OCI-LY1 (cell line): ENCODE data around the gene GPRC5B.

Experiments used
- H2AFZ ChIP-seq: fragments of 200-600 bp; sonication (generic), shearing (Covaris generic); 2 replicates; pipeline ENCODE4 v1.6.0; 2014; ENCODE audit warnings: antibody characterized with exemption, mild to moderate bottlenecking, low read length
- H3F3A ChIP-seq: fragments of 200-600 bp; sonication (generic), shearing (Covaris generic); 2 replicates; pipeline ENCODE4 v1.6.0; 2014; ENCODE audit warnings: mild to moderate bottlenecking, antibody characterized with exemption, low read length, moderate library complexity; ENCODE audit not compliant: insufficient read depth
- H3K27ac ChIP-seq: fragments of 200-600 bp; sonication (generic); 2 replicates; pipeline ENCODE4 v1.5.1; 2014; ENCODE audit warnings: low read length, mixed run types, mild to moderate bottlenecking, low read depth; ENCODE audit not compliant: poor library complexity, severe bottlenecking
- H3K27me3 ChIP-seq: fragments of 200-600 bp; sonication (generic); 2 replicates; pipeline ENCODE4 v1.6.0; 2014; ENCODE audit warnings: antibody characterized with exemption, mild to moderate bottlenecking, low read length, moderate library complexity; ENCODE audit not compliant: insufficient read depth
- H3K36me3 ChIP-seq: fragments of 200-600 bp; sonication (generic); 2 replicates; pipeline ENCODE4 v1.6.1; 2014; ENCODE audit warnings: mild to moderate bottlenecking, antibody characterized with exemption, low read length, moderate library complexity, mixed read lengths; ENCODE audit not compliant: insufficient read depth
- H3K4me1 ChIP-seq: fragments of 200-600 bp; sonication (generic); 2 replicates; pipeline ENCODE4 v1.5.1; 2014; ENCODE audit warnings: mild to moderate bottlenecking, low read length, moderate library complexity; ENCODE audit not compliant: insufficient read depth, severe bottlenecking
- H3K4me2 ChIP-seq: fragments of 200-600 bp; sonication (generic), shearing (Covaris generic); 2 replicates; pipeline ENCODE4 v1.6.1; 2014; ENCODE audit warnings: low read length
- H3K4me3 ChIP-seq: fragments of 200-600 bp; sonication (generic); 2 replicates; pipeline ENCODE4 v1.5.1; 2014; ENCODE audit warnings: low read length, low read depth, mild to moderate bottlenecking, mixed read lengths; ENCODE audit not compliant: poor library complexity, severe bottlenecking
- H3K79me2 ChIP-seq: fragments of 200-600 bp; shearing (Covaris generic); 2 replicates; pipeline ENCODE4 v1.6.1; 2016; ENCODE audit warnings: mixed run types, low read length, mixed read lengths; ENCODE audit not compliant: insufficient read depth
- H3K9ac ChIP-seq: fragments of 200-600 bp; sonication (generic), shearing (Covaris generic); 2 replicates; pipeline ENCODE4 v1.6.1; 2014; ENCODE audit warnings: mild to moderate bottlenecking, low read length, mixed read lengths
- H3K9me2 ChIP-seq: fragments of 200-600 bp; sonication (generic), shearing (Covaris generic); 2 replicates; pipeline ENCODE4 v1.6.1; 2014; ENCODE audit warnings: low read depth, mild to moderate bottlenecking, low read length, mixed read lengths
- H3K9me3 ChIP-seq: fragments of 200-600 bp; shearing (Covaris generic); 2 replicates; pipeline ENCODE4 v1.6.1; 2014; ENCODE audit warnings: low read length, mixed read lengths
- H4K20me1 ChIP-seq: fragments of 200-600 bp; sonication (generic), shearing (Covaris generic); 2 replicates; pipeline ENCODE4 v1.6.0; 2016; ENCODE audit warnings: mild to moderate bottlenecking, low read length; ENCODE audit not compliant: insufficient read depth
- CTCF ChIP-seq: fragments of 200-600 bp; sonication (generic), shearing (Covaris generic); IDR thresholded peaks from 2 replicates; pipeline ENCODE4 v1.5.1; 2017; ENCODE audit warnings: mild to moderate bottlenecking, antibody characterized with exemption, low read length, moderate library complexity, mixed read lengths
- EZH2 ChIP-seq: fragments of 200-600 bp; sonication (generic), shearing (Covaris generic); IDR thresholded peaks from 2 replicates; pipeline ENCODE4 v1.8.0; 2017; ENCODE audit warnings: borderline replicate concordance, mixed run types, mild to moderate bottlenecking, antibody characterized with exemption, low read length, moderate library complexity, mixed read lengths

GPRC5B gene

DNA sequence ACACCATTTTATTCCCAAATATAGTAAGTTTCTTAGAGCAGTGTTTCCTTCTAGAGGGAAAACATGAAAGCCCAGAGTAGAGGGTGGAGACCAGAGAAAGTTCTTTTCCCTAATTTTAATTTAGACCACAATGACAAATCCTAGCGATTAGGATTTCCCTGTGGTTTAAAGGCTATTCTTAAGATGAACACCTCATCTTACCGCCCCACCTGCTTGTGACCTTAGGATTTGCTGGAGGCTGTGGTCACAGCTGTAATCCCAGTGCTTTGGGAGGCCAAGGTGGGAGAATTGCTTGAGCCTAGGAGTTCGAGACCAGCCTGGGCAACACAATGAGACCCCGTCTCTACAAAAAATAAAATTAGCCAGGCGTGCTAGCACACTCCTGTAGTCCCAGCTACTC, 51.1 kb downstream of the GPRC5B start:
- no peaks in the 10 kb centered on the region for H3K9me2 ChIP-seq
- no peaks in the 10 kb centered on the region for H3K9me3 ChIP-seq
- H3K4me3 ChIP-seq, result no peak overlapping the region
- no peak overlapping the region for H2AFZ ChIP-seq
- no peak overlapping the region for H3K27ac ChIP-seq
- H3K4me2 ChIP-seq, result no peak overlapping the region
- TF ChIP-seq EZH2 (no peak), CTCF (no peak)
- H3K36me3 ChIP-seq, result no peaks in the 10 kb centered on the region
- H4K20me1 ChIP-seq, result no peaks in the 10 kb centered on the region
- H3K9ac ChIP-seq, result no peak overlapping the region
- no peaks in the 10 kb centered on the region for H3K4me1 ChIP-seq
- no peaks in the 10 kb centered on the region for H3K27me3 ChIP-seq
- H3F3A ChIP-seq, result no peaks in the 10 kb centered on the region
- no peaks in the 10 kb centered on the region for H3K79me2 ChIP-seq

DNA sequence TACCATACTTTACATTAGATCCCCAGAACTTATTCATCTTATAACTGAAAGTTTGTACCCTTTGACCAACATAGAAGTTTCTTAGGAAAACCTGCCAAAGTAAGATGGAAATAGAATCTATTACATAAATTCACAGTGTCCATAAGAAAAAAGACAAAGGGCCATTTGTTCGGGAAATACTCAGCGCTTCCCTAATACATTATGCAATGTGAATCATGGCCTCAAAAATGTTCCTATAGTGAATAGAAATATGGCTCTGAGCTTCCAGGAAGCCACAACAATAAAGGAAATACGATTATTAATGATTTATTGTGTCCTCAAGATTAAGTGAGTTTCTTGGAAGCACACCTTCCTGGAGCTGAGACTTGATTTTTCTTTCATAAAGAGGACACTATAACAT, 51.5 kb downstream of the GPRC5B start:
- Histone ChIP-seq H3K36me3 (no peaks in the 10 kb centered on the region), H3K79me2 (no peaks in the 10 kb centered on the region), H4K20me1 (no peaks in the 10 kb centered on the region), H3K9me3 (no peaks in the 10 kb centered on the region), H3K9ac (no peak overlapping the region), H3F3A (no peaks in the 10 kb centered on the region), H3K27ac (no peak overlapping the region), H3K9me2 (no peaks in the 10 kb centered on the region), H2AFZ (no peak overlapping the region), H3K4me1 (no peaks in the 10 kb centered on the region), H3K4me2 (no peak overlapping the region), H3K27me3 (no peaks in the 10 kb centered on the region), H3K4me3 (no peak overlapping the region)
- TF ChIP-seq CTCF (no peak), EZH2 (no peak)

GRCh38 chr16:19831678-19832077, 53.0 kb downstream of the GPRC5B start:
- H3K36me3 ChIP-seq, result no peaks in the 10 kb centered on the region
- H3K4me2 ChIP-seq, result no peak overlapping the region
- no peaks in the 10 kb centered on the region for H3K9me3 ChIP-seq
- H3K4me3 ChIP-seq, result no peak overlapping the region
- no peak overlapping the region for H3K27ac ChIP-seq
- no peaks in the 10 kb centered on the region for H3K9me2 ChIP-seq
- H3K9ac ChIP-seq, result no peak overlapping the region
- no peak overlapping the region for H2AFZ ChIP-seq
- no peaks in the 10 kb centered on the region for H3K79me2 ChIP-seq
- no peak for TF ChIP-seq CTCF
- TF ChIP-seq EZH2, result no peak
- no peaks in the 10 kb centered on the region for H3K27me3 ChIP-seq
- no peaks in the 10 kb centered on the region for H3K4me1 ChIP-seq
- H3F3A ChIP-seq, result no peaks in the 10 kb centered on the region
- no peaks in the 10 kb centered on the region for H4K20me1 ChIP-seq
